ENCODE data around the gene TMEM134. TPM values are rescaled to one million over a fixed set of nuclear protein-coding genes. Genes with fewer than 3 reads are reported as not detected.

Gene TMEM134
- total RNA-seq, 4 donors from 2014 or later, result 79.8 to 155 (median 108) TPM

- Histone ChIP-seq H3K27ac (no peak overlapping the region), H3K36me3 (peaks cover 0 to 55% of the 10 kb centered on the region in 2 donors), H3K4me1 (peaks cover 7 to 10% of the 10 kb centered on the region in 2 donors), H3K27me3 (no peaks in the 10 kb centered on the region), H3K9me3 (no peaks in the 10 kb centered on the region), H3K4me3 (no peak overlapping the region)
- TF ChIP-seq POLR2A (IDR thresholded peaks at IDR 0.05) (no peak), CTCF (IDR thresholded peaks at IDR 0.05 in 4 of 5, conservative IDR thresholded peaks at IDR 0.05 in 1 of 5) (no peak)
- intact Hi-C loops (cut with DNase I; ENCODE audit: low total_unique reads), result no loop called here
- in situ Hi-C loops (cut with MboI; ENCODE audit: low sequenced_read_pairs in 4 of 4), result no loop called here
- ATAC-seq (no peak), DNase-seq (no peak)
These were observed 33.9 kb downstream of the TMEM134 start for GRCh38 chr11:67435031-67435726.

GRCh38 chr11:67434395-67434881, 34.6 kb downstream of the TMEM134 start:
- H3K36me3 ChIP-seq, result peaks cover 0 to 56% of the 10 kb centered on the region in 2 donors

GRCh38 chr11:67433536-67434394, 35.3 kb downstream of the TMEM134 start:
- intact Hi-C loops (cut with DNase I; ENCODE audit: low total_unique reads), result no loop called here
- no peak for ATAC-seq
- H3K9me3 ChIP-seq, result no peaks in the 10 kb centered on the region
- TF ChIP-seq POLR2A (IDR thresholded peaks at IDR 0.05) (no peak), CTCF (IDR thresholded peaks at IDR 0.05 in 4 of 5, conservative IDR thresholded peaks at IDR 0.05 in 1 of 5) (no peak)
- no peaks in the 10 kb centered on the region for H3K27me3 ChIP-seq
- in situ Hi-C loops (cut with MboI; ENCODE audit: low sequenced_read_pairs in 4 of 4), result no loop called here
- no peak for DNase-seq
- no peak overlapping the region for H3K27ac ChIP-seq
- no peak overlapping the region for H3K4me3 ChIP-seq
- H3K4me1 ChIP-seq, result peaks cover 10 to 24% of the 10 kb centered on the region in 2 donors
- H3K36me3 ChIP-seq, result peaks cover 0 to 56% of the 10 kb centered on the region in 2 donors

More at GRCh38 chr11:67434395-67434881, 34.6 kb downstream of the TMEM134 start:
- Histone ChIP-seq H3K9me3 (no peaks in the 10 kb centered on the region), H3K27ac (no peak overlapping the region), H3K27me3 (no peaks in the 10 kb centered on the region), H3K4me3 (no peak overlapping the region), H3K4me1 (peaks cover 6 to 17% of the 10 kb centered on the region in 2 donors)
- no peak for ATAC-seq
- in situ Hi-C loops (cut with MboI; ENCODE audit: low sequenced_read_pairs in 4 of 4), result no loop called here
- intact Hi-C loops (cut with DNase I; ENCODE audit: low total_unique reads), result no loop called here
- no peak for TF ChIP-seq POLR2A (IDR thresholded peaks at IDR 0.05)
- no peak for DNase-seq

- no peak for ATAC-seq
- intact Hi-C loops (cut with DNase I; ENCODE audit: low total_unique reads), result no loop called here
- Histone ChIP-seq H3K36me3 (peaks cover 0 to 56% of the 10 kb centered on the region in 2 donors), H3K27ac (no peak overlapping the region), H3K4me3 (no peak overlapping the region), H3K9me3 (no peaks in the 10 kb centered on the region), H3K4me1 (peaks cover 10 to 25% of the 10 kb centered on the region in 2 donors), H3K27me3 (no peaks in the 10 kb centered on the region)
- DNase-seq, result no peak
- in situ Hi-C loops (cut with MboI; ENCODE audit: low sequenced_read_pairs in 4 of 4), result no loop called here
- no peak for TF ChIP-seq POLR2A (IDR thresholded peaks at IDR 0.05)
- TF ChIP-seq CTCF (IDR thresholded peaks at IDR 0.05 in 4 of 5, conservative IDR thresholded peaks at IDR 0.05 in 1 of 5), result no peak
These were observed 36.2 kb downstream of the TMEM134 start for GRCh38 chr11:67432655-67433349.
